HG03432 (cell line): ENCODE data around the gene TAS2R10.
"Not testable (repeated sequence)": the region's sequence is repeated elsewhere in the genome, so short reads cannot be mapped to it uniquely, and the experiment has no call there.

ENCODE experiments used
- ATAC-seq: cut with Tn5 transposase; IDR thresholded peaks from one replicate; pipeline ENCODE4 v1.9.1; 2021; ENCODE audit warnings: mild to moderate bottlenecking, moderate library complexity; ENCODE audit not compliant: unreplicated experiment

TAS2R10 gene, protein sequence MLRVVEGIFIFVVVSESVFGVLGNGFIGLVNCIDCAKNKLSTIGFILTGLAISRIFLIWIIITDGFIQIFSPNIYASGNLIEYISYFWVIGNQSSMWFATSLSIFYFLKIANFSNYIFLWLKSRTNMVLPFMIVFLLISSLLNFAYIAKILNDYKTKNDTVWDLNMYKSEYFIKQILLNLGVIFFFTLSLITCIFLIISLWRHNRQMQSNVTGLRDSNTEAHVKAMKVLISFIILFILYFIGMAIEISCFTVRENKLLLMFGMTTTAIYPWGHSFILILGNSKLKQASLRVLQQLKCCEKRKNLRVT

DNA sequence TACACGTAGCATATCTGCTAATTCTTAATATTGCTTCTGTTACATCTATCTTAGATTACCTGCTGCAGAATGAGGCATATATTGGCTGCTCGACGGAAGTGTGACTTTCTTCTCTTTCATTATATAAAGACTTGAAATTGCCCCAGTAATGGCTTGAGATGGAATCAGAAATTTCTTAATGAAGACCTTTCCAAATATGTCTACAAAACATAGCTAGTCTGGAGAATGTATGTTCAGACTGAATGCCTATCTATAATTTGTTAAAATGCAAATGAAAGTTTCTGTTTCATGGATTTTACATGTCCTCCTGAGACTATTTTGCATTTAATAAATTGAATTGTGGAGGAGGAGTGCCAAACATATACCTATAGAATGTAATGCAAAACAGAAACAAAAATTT lies at the start of gene TAS2R10:
TSS of gene TAS2R10 (minus strand) at position 101 of the 400 bp plus-strand sequence. CDS start at position 12, 89 bp downstream.
- no peak for ATAC-seq

GRCh38 chr12:10873378-10873777 lies 47.2 kb upstream of the TAS2R10 start:
- no peak for ATAC-seq

DNA sequence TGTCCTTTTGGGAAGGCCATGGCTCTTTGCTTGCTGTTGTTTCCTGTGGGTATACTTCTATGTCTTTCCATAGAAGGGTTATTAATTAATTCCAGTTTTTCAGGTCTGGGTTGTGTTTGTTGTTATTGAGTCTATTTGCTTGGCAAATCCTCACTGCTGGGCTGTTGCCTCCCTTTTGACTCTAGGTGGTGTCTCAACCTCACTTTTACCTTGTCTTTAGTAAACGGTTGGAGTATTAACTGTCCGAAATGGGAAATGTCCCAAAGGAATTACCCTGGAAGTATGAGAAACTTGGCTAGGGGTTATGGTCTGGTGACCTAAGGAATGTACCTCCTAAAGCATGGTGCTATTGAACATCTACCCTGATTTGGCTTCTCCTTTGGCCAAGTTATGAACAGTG lies 41.2 kb upstream of the TAS2R10 start:
- no peak for ATAC-seq

- ATAC-seq = no peak
Observed at GRCh38 chr12:10863512-10864218, 37.5 kb upstream of the TAS2R10 start.

GRCh38 chr12:10861366-10861765 lies 35.2 kb upstream of the TAS2R10 start:
- no peak for ATAC-seq

DNA sequence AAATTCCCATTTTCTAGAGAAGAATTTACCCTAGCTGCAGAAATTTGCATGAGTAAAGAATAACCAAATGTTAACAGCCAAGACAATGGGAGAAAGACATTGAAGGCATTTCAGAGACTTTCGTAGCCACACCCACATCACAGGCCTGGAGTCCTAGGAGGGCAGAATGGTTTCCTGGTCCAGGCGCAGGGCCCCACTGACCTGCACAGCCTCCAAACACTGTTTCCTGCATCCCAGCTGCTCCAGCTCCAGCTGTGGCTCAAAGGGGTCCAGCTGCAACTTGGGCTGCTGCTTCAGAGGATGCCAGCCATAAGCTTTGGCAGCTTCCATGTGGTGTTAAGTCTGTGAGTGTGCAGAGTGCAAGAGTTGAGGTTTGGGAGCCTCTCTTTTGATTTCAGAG lies 29.6 kb upstream of the TAS2R10 start:
- ATAC-seq = no peak

GRCh38 chr12:10853776-10854175 lies 27.6 kb upstream of the TAS2R10 start:
- no peak for ATAC-seq

GRCh38 chr12:10851243-10851858 lies 25.2 kb upstream of the TAS2R10 start:
- no peak for ATAC-seq

- no peak for ATAC-seq
Observed at GRCh38 chr12:10849425-10849878, 23.3 kb upstream of the TAS2R10 start, which contains the start of gene PRR4. Gene PRR4 (minus strand): TSS chr12:10849475. CDS start chr12:10849437, 38 bp downstream.

- no peak for ATAC-seq
Observed at GRCh38 chr12:10847744-10848143, 21.6 kb upstream of the TAS2R10 start.

GRCh38 chr12:10842862-10843261 lies 16.7 kb upstream of the TAS2R10 start:
- no peak for ATAC-seq

- no peak for ATAC-seq
Observed at GRCh38 chr12:10838461-10838860, 12.3 kb upstream of the TAS2R10 start.

DNA sequence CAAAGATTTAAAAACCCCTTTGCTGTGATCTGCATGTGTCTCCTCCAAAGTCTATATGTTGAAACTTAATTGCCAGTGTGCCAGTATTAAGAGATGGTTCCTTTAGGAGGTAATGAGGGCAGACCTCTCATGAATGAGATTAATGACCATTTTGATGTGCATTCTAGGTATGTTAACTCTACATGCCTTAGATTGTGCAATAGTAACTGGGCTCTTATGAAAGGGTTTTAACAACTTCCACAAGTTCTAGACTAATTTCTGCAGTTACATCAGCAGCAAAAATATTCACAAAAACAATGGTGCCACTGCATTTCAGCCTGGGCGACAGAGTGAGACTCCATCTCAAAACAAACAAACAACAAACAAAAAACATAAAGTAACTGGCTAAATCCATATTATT lies 3.8 kb upstream of the TAS2R10 start:
- ATAC-seq = no peak

DNA sequence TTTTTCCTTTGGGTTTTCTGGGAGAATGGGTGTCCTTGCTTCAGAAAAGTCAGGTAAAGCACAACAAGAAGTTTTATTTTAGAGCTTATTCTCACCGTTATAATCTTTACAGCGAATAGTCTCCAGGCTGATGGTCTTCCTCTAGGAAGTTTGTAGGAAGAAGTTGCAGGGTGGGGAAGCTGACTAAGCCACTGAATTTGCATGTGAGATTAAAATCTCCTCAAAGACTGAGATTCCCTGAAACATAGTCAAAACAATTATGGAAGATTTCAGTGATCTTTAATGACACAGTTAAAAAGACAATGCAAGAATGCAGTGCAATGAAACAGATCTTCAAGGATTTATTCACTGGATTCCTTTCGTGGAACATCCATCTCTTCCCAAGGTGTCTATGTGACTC lies 1.2 kb downstream of the TAS2R10 start:
- ATAC-seq = no peak

DNA sequence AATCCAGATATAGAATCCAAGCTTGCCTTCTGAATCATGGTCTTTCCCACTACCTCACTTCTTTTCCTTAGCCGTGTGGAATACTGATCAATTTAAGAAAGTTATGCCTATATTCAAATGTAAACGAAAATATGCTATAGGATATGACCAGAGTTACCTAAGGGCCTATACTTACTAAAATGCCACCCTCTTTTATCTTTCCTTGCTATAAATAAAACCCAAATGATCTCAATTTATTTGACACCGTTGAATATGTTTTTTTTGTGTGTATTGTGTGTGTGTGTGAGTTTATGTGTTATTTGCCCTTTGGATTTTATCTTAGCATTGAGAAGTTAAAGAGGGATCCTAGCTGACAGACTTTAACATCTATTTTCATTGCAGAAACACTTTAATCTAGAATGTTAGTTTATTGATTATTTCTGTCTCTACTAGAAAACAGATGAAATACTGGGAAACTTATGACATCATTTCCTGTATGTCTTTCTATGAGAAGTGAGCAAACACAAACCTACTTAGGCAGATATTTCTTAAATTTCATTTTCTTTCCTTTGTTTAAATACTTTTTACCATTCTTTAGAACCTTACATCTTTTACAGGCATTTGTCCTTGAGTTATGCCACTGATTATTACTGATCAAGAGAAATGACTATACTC lies 14.1 kb downstream of the TAS2R10 start:
- no peak for ATAC-seq

DNA sequence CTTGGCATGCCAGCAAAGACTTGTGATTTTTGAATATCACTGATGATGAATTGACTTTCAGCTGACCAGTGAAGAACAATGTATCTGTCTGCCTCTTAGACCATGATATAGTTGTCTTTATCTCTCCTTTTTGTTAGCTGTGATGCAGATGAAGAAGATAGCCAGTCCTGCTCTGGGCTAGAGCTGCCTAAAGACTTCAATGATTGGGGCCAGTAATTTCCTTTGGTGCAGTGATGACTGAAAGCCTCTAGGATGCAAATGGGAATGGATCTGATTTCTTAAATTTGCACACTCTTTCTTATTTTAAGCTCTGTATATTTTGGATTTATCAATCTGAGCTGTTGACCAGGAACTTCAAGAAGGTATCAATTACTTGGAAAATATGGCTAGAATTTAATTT lies 16.1 kb downstream of the TAS2R10 start, which contains the start of gene TAS2R9:
TSS of gene TAS2R9 (minus strand) at position 101 of the 400 bp plus-strand sequence. CDS start at position 8, 93 bp downstream.
- ATAC-seq = no peak

DNA sequence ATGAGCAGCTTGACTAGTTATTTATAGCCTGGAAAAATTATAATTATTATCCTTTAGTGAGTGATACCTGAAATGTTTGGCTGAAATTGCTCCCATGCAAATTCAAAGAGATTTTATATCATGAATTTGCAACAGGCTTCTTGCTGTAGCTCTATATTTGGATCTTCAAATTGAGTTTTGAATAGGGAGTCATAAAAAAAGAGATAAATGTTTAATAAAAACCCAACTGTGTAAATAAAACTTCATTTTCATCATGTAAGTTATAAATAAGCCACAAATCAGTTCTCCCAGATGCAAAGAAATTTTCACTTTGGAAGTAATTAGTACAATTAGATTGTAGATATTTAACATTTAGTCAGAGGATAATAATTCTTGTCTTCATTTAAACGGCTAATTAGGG lies 19.0 kb downstream of the TAS2R10 start, which contains the start of gene TAS2R8:
TSS of gene TAS2R8 (minus strand) at position 101 of the 400 bp plus-strand sequence. CDS start 306 bp downstream, outside the sequence.
- no peak for ATAC-seq

- no peak for ATAC-seq
Observed at GRCh38 chr12:10802587-10802986, 23.6 kb downstream of the TAS2R10 start, which contains the start of gene TAS2R7. Gene TAS2R7 (minus strand): TSS chr12:10802627. CDS start chr12:10802570, 57 bp downstream.

- ATAC-seq = no peak
Observed at GRCh38 chr12:10801741-10802140, 24.4 kb downstream of the TAS2R10 start.

DNA sequence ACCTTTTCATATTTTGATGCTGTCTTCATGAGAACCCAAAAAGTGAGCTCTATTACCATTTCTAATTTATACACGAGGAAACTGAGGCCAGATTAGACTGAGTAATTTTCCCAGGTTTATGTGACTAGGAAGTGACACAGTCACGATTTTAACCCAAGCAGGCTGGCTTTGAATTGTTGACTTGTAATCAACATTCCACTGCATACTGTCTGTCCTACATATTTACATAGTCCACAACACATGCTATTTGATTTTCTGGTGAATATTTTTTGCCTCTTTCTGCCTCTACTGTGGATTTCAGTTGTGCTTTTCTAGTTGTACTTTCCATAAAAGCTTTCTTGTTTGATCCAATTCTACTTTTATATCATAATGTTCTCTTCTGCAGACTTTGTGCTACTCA lies 31.9 kb downstream of the TAS2R10 start:
- ATAC-seq = no peak

DNA sequence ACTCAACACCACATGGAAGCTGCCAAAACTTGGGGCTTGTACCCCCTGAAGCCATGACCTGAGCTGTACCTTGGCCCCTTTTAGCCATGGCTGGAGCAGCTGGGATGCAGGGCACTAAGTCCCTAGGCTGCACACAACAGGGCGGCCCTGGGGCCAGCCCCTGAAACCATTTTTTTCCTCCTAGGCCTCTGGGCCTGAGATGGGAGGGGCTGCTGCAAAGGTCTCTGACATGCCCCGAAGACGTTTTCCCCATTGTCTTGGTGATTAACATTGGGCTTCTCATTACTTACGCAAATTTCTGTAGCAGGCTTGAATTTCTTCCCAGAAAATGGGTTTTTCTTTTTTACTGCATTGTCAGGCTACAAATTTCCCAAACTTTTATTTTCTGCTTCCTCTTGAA lies 34.4 kb downstream of the TAS2R10 start:
- not testable (repeated sequence) for ATAC-seq
